ENCODE results near the gene TRAIP. TPM values are rescaled to one million over a fixed set of nuclear protein-coding genes. Genes with fewer than 3 reads are reported as not detected.

TRAIP gene
- total RNA-seq, 1 experiment from 2014 or later = 15.6 TPM

DNA sequence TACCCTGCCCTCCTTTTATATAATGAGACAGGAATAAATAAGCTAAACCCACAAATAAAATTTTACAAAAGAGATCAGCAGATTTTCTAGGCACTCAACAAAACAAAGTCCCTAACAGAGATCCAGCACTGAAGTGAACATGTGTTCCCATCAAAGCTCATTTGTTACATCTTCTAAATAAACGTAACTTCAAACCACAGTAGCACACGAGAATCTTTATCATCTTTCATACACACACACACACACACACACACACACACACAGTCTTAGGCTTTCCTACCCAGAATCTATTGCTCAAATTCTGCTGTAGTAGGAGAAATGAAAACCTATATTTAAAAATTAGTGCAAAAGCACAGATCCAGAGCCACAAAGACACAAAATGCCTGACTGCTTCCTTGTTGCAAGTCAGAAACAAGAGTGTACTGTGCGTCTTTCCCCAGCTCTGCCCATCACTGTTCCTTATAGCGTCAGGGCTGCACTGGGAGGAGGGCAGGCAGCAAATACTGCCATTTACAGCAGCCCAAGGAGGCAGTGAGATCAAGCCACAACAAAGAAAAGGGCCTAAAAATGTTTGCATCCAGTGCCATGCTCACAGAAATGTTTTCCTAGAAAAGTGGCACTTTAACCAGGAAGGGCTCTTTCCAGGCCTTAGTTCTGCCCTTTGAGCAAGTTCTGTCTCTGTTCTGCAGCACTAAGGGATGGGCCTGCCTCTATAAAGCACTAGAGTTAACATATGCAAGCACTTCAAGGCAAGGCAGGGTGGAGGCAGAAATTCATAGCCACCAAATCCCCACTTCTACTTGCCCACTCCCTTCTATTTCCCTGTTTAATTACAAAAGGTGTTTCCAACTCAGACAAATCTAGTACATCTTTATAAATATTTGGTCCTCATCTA lies 76.0 kb downstream of the TRAIP start:
- Histone ChIP-seq H3K27ac (no peak overlapping the region), H3K4me1 (0 out of 2 replicates have a peak, but pooled peaks cover 2% of the 10 kb centered on the region), H3K36me3 (peaks cover 13% of the 10 kb centered on the region), H3K27me3 (no peaks in the 10 kb centered on the region), H3K4me3 (no peak overlapping the region), H3K9me3 (replicated peaks) (no peaks in the 10 kb centered on the region)
- DNase-seq = no peak

DNA sequence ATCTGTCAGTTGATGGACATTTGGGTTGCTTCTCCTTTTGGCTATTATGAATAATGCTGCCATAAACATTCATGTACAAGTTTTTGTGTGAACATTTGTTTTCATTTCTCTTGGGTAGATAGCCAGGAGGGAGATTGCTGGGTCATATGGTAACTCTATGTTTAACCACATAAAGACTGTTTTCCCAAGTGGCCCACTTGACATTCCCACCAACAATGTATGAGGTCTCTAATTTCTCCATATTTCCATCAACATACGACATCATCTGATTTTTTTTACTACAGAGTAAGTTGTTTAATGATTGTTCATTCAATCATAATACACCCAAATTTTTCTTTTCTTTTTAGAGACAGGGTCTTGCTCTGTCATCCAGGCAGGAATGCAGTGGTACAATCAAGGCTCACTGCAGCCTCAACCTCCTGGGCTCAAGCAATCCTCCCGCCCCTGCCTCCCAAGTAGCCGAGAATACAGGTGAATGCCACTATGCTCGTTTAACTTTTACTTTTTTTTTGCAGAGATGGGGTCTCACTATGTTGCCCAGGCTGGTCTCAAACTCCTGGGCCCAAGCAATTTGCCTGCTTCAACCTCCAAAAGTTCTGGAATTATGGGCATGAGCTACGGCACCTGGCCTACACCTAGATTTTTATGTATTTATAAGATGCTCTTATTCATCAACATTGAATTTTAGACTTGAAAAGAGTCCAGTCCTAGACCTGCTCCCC lies 76.8 kb downstream of the TRAIP start:
- Histone ChIP-seq H3K27ac (no peak overlapping the region), H3K4me1 (no peaks in the 10 kb centered on the region), H3K27me3 (no peaks in the 10 kb centered on the region), H3K36me3 (peaks cover 13% of the 10 kb centered on the region), H3K4me3 (no peak overlapping the region), H3K9me3 (replicated peaks) (no peaks in the 10 kb centered on the region)
- DNase-seq = no peak

Other genes starting within 250 kb of the TRAIP start
- gene APEH, start 182.2 kb downstream of the TRAIP start, total RNA-seq (2014; rRNA removed; shearing (Covaris generic)) = 61.8 and 63.0 TPM in 2 replicates
- 0.84 and 3.3 TPM in 2 replicates for gene MST1, start 167.1 kb downstream of the TRAIP start, total RNA-seq (2014; rRNA removed; shearing (Covaris generic))
- gene RNF123, start 167.0 kb downstream of the TRAIP start, total RNA-seq (2014; rRNA removed; shearing (Covaris generic)) = 12.0 and 12.3 TPM in 2 replicates
- 3.9 and 4.2 TPM in 2 replicates for gene AMIGO3, start 136.9 kb downstream of the TRAIP start, total RNA-seq (2014; rRNA removed; shearing (Covaris generic))
- 12.9 and 14.6 TPM in 2 replicates for gene GMPPB, start 132.6 kb downstream of the TRAIP start, total RNA-seq (2014; rRNA removed; shearing (Covaris generic))
- 28.7 and 30.3 TPM in 2 replicates for gene IP6K1, start 70.0 kb downstream of the TRAIP start, total RNA-seq (2014; rRNA removed; shearing (Covaris generic))
- not detected in 2 replicates for gene CDHR4, start 56.7 kb downstream of the TRAIP start, total RNA-seq (2014; rRNA removed; shearing (Covaris generic))
- gene INKA1, start 53.3 kb downstream of the TRAIP start, total RNA-seq (2014; rRNA removed; shearing (Covaris generic)) = 0.20 and 0.61 TPM in 2 replicates
- 0.85 and 0.99 TPM in 2 replicates for gene UBA7, start 42.6 kb downstream of the TRAIP start, total RNA-seq (2014; rRNA removed; shearing (Covaris generic))
- gene CAMKV, start 13.3 kb upstream of the TRAIP start, total RNA-seq (2014; rRNA removed; shearing (Covaris generic)) = not detected in 2 replicates
- not detected in 2 replicates for gene MST1R, start 47.3 kb upstream of the TRAIP start, total RNA-seq (2014; rRNA removed; shearing (Covaris generic))
- 5.4 and 6.1 TPM in 2 replicates for gene MON1A, start 73.2 kb upstream of the TRAIP start, total RNA-seq (2014; rRNA removed; shearing (Covaris generic))
- gene RBM6, start 83.6 kb upstream of the TRAIP start, total RNA-seq (2014; rRNA removed; shearing (Covaris generic)) = 51.0 and 58.1 TPM in 2 replicates
- 75.6 and 98.5 TPM in 2 replicates for gene RBM5, start 232.4 kb upstream of the TRAIP start, total RNA-seq (2014; rRNA removed; shearing (Covaris generic))

Data from SJCRH30 (cell line).